ENCODE measurements around the gene MYB. TPM values are rescaled to one million over a fixed set of nuclear protein-coding genes. Genes with fewer than 3 reads are reported as not detected.

The MYB gene
- total and polyA plus RNA-seq, 2 of the 8 experiments (the other 6 are each of a cell fraction or from before 2014, with no cell fraction given) = 4.0 to 7.6 TPM

- Histone ChIP-seq H3K27ac (ENCODE audit: low read depth, low read length) (no peak overlapping the region), H3K4me1 (replicated peaks in 1 of 4; ENCODE audit: control insufficient read depth in 3 of 4, insufficient read depth in 4 of 4, low read length in 3 of 4) (no peaks in the 10 kb centered on the region), H3K18ac (ENCODE audit: extremely low read depth, low read length) (no peak overlapping the region), H2BK120ac (replicated peaks; ENCODE audit: low read depth, low read length) (no peak overlapping the region), H4K20me1 (replicated peaks in 1 of 2; ENCODE audit: control insufficient read depth in 1 of 2, insufficient read depth in 2 of 2, low read length in 2 of 2) (no peaks in the 10 kb centered on the region), H3K23me2 (ENCODE audit: low read depth, low read length) (no peaks in the 10 kb centered on the region), H2BK5ac (ENCODE audit: low read depth, low read length) (no peak overlapping the region), H3K79me1 (ENCODE audit: low read depth, low read length) (no peaks in the 10 kb centered on the region), H3K9me3 (ENCODE audit: insufficient read depth in 2 of 2, low read depth in 1 of 2, low read length in 1 of 2) (no peaks in the 10 kb centered on the region), H3K4me3 (ENCODE audit: extremely low read depth in 1 of 4, insufficient read depth in 2 of 4, low read depth in 3 of 4, low read length in 4 of 4) (no peak overlapping the region), H2BK15ac (ENCODE audit: low read length) (no peak overlapping the region), H3K4ac (replicated peaks; ENCODE audit: insufficient read length, low read depth, low read length) (no peak overlapping the region), H4K5ac (ENCODE audit: insufficient read length, low read depth, low read length) (no peak overlapping the region), H3K14ac (ENCODE audit: insufficient read length) (no peak overlapping the region), H3K4me2 (ENCODE audit: insufficient read depth in 1 of 2, low read depth in 2 of 2, low read length in 2 of 2) (no peak overlapping the region), H3K36me3 (ENCODE audit: control insufficient read depth in 2 of 4, insufficient read depth in 4 of 4, low read length in 3 of 4) (no peaks in the 10 kb centered on the region), H3K23ac (ENCODE audit: insufficient read length) (no peak overlapping the region), H4K91ac (replicated peaks; ENCODE audit: insufficient read length, low read length) (no peak overlapping the region), H3K9ac (replicated peaks in 1 of 4; ENCODE audit: extremely low read depth in 1 of 4, low read depth in 3 of 4, low read length in 3 of 4) (no peak overlapping the region), H3K79me2 (ENCODE audit: control insufficient read depth in 1 of 2, insufficient read depth in 2 of 2, low read length in 2 of 2) (no peaks in the 10 kb centered on the region), H4K8ac (ENCODE audit: extremely low read depth, insufficient read depth, low read length) (no peak overlapping the region), H2AK5ac (ENCODE audit: low read depth, low read length) (no peak overlapping the region), H3K56ac (replicated peaks; ENCODE audit: insufficient read length, low read depth, low read length) (no peak overlapping the region), H3K27me3 (replicated peaks in 1 of 4; ENCODE audit: control insufficient read depth in 3 of 4, extremely low read depth in 1 of 4, insufficient read depth in 3 of 4, low read length in 3 of 4) (no peaks in the 10 kb centered on the region), H2BK12ac (ENCODE audit: low read depth, low read length) (no peak overlapping the region), H2AFZ (ENCODE audit: low read length) (no peak overlapping the region), H2BK20ac (ENCODE audit: low read length) (no peak overlapping the region)
- POLR2A ChIA-PET (ENCODE audit: partially characterized antibody) = no interaction called here
- TF ChIP-seq SP4 (IDR thresholded peaks at IDR 0.05; ENCODE audit: low read length) = no peak
- no peak for TF ChIP-seq EGR1 (IDR thresholded peaks at IDR 0.05; ENCODE audit: borderline replicate concordance, low read depth, low read length)
- no peak for TF ChIP-seq SUZ12 (IDR thresholded peaks at IDR 0.05; ENCODE audit: low read length)
- TF ChIP-seq RXRA (IDR thresholded peaks at IDR 0.05; ENCODE audit: insufficient read depth, low read depth, low read length) = no peak
- TF ChIP-seq TEAD4 (IDR thresholded peaks at IDR 0.05; ENCODE audit: low read depth, low read length) = no peak
- TF ChIP-seq JUND (IDR thresholded peaks at IDR 0.05; ENCODE audit: low read length) = no peak
- TF ChIP-seq CTBP2 (IDR thresholded peaks at IDR 0.05; ENCODE audit: borderline replicate concordance, insufficient read depth, insufficient read length, low read length) = no peak
- DNase-seq (ENCODE audit: low read depth in 1 of 2, low spot score in 2 of 2) = no peak
- WGBS, 2 experiments (ENCODE audit: extremely low coverage in 1 of 2, insufficient coverage in 1 of 2, insufficient read length in 1 of 2, insufficient replicate concordance in 2 of 2, low coverage in 1 of 2, low lambda C conversion rate in 2 of 2, missing lambda C conversion rate in 1 of 2) = 89% methylated on average over 2 of the region's 2 CpGs; no CpG with 5 or more reads in 1 of the 2 experiments
- CTCF ChIA-PET (ENCODE audit: partially characterized antibody) = interaction anchor here (0.6 to 3.7 kb wide), 3 partner anchors 11 to 1097 kb away, joined by 3 to 22 read pairs (median 3); no protein-coding TSS in a partner anchor
- FAIRE-seq = no peak
Measured at GRCh38 chr6:135132776-135133175, 48.3 kb upstream of the MYB start.

All from H1 (cell line).